Ishikawa (cell line): ENCODE data around the gene LYSMD4.

Source experiments
- CEBPB ChIP-seq: IDR thresholded peaks from 2 replicates; pipeline ENCODE4 v1.6.1; 2012
- EP300 ChIP-seq: IDR thresholded peaks from 2 replicates; pipeline ENCODE4 v1.6.1; 2012; ENCODE audit warnings: borderline replicate concordance
- FOXM1 ChIP-seq: IDR thresholded peaks from 2 replicates; pipeline ENCODE4 v1.6.1; 2012; ENCODE audit warnings: low read depth, borderline replicate concordance
- NFIC ChIP-seq: IDR thresholded peaks from 2 replicates; pipeline ENCODE4 v1.6.1; 2012
- RAD21 ChIP-seq: IDR thresholded peaks from 2 replicates; pipeline ENCODE4 v1.6.1; 2012; ENCODE audit warnings: low read depth
- TAF1 ChIP-seq: IDR thresholded peaks from 2 replicates; pipeline ENCODE4 v1.6.1; 2012; ENCODE audit warnings: low read depth, mild to moderate bottlenecking
- TCF12 ChIP-seq: IDR thresholded peaks from 2 replicates; pipeline ENCODE4 v1.6.1; 2012; ENCODE audit warnings: low read depth
- USF1 ChIP-seq: IDR thresholded peaks from 2 replicates; pipeline ENCODE4 v1.6.1; 2012
- YY1 ChIP-seq: IDR thresholded peaks from 2 replicates; pipeline ENCODE4 v1.6.1; 2012; ENCODE audit warnings: low read depth
- TF ChIP-seq, protein P1 (sequence below): IDR thresholded peaks from 2 replicates; pipeline ENCODE4 v1.6.1; 2012
- TF ChIP-seq, protein P2 (sequence below): IDR thresholded peaks from 2 replicates; pipeline ENCODE4 v1.6.1; 2012; ENCODE audit warnings: low read depth, mild to moderate bottlenecking

DNA sequence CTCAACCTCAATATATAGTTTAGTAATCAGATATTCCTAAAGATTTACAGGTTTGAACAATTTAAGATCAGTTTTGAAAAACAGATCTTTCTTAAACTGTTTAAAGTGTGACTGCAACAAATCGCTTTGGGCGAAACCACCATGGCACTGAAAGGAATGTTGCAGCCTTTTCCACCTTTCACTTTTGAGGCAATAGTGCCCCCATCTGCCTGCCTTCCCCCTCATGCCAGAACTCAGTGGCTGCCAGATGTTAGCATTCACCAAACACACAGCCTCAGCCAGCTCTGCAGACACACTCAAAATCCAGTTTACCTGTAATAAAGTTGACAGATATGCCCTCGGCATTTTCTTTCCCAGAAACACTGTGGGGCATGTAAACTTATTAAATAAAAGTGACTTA lies 3.3 kb downstream of the LYSMD4 start:
- TF ChIP-seq USF1: no peak
- TF ChIP-seq, protein P1, sequence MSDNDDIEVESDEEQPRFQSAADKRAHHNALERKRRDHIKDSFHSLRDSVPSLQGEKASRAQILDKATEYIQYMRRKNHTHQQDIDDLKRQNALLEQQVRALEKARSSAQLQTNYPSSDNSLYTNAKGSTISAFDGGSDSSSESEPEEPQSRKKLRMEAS: no peak
- no peak for TF ChIP-seq EP300
- TF ChIP-seq YY1: no peak
- TF ChIP-seq NFIC: no peak
- peak; percentile 57 for TF ChIP-seq RAD21
- TF ChIP-seq FOXM1: no peak
- TF ChIP-seq, protein P2, sequence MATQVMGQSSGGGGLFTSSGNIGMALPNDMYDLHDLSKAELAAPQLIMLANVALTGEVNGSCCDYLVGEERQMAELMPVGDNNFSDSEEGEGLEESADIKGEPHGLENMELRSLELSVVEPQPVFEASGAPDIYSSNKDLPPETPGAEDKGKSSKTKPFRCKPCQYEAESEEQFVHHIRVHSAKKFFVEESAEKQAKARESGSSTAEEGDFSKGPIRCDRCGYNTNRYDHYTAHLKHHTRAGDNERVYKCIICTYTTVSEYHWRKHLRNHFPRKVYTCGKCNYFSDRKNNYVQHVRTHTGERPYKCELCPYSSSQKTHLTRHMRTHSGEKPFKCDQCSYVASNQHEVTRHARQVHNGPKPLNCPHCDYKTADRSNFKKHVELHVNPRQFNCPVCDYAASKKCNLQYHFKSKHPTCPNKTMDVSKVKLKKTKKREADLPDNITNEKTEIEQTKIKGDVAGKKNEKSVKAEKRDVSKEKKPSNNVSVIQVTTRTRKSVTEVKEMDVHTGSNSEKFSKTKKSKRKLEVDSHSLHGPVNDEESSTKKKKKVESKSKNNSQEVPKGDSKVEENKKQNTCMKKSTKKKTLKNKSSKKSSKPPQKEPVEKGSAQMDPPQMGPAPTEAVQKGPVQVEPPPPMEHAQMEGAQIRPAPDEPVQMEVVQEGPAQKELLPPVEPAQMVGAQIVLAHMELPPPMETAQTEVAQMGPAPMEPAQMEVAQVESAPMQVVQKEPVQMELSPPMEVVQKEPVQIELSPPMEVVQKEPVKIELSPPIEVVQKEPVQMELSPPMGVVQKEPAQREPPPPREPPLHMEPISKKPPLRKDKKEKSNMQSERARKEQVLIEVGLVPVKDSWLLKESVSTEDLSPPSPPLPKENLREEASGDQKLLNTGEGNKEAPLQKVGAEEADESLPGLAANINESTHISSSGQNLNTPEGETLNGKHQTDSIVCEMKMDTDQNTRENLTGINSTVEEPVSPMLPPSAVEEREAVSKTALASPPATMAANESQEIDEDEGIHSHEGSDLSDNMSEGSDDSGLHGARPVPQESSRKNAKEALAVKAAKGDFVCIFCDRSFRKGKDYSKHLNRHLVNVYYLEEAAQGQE: no peak
- no peak for TF ChIP-seq TCF12
- no peak for TF ChIP-seq CEBPB
- TF ChIP-seq TAF1: no peak
